SK-N-MC (cell line): ENCODE results near the gene SIPA1L3.

Experiments used
- EZH2 ChIP-seq: fragments of 200-600 bp; sonication (generic); IDR thresholded peaks from one replicate; pipeline ENCODE4 v1.6.1; 2017; ENCODE audit warnings: antibody characterized with exemption
- FOXP2 ChIP-seq: optimal IDR thresholded peaks from 2 replicates; pipeline ENCODE3; 2011; ENCODE audit warnings: mild to moderate bottlenecking, moderate library complexity; ENCODE audit not compliant: insufficient read depth; ENCODE audit errors: extremely low read length, control extremely low read depth
- POLR2AphosphoS5 ChIP-seq: IDR thresholded peaks from 2 replicates; pipeline ENCODE4 v1.6.1; 2012; ENCODE audit warnings: mild to moderate bottlenecking, low read depth, low read length, borderline replicate concordance

DNA sequence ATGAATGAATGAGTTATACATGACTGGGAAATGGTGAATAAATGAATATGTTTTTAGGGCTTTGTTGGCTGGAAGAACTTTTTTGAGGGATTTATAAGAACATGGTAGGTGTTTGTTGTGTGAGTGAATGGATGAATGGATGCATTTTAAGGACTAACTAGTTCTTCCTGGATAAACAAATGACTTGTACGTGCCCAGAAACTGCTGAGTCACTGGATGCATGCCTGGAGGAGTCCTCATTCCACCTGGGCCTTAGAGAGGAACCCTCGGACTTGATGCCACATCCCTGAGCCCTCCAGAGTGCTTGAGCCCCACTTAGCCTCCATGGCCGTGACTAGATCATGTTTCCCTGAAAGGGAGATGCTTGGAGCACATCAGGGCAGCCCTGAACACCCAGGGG is 163.6 kb downstream of the SIPA1L3 start:
- TF ChIP-seq EZH2 = no peak
- no peak for TF ChIP-seq POLR2AphosphoS5
- no peak for TF ChIP-seq FOXP2
